Fibroblast of pulmonary artery (primary cell): ENCODE data around the gene PAFAH2.
"Not testable (repeated sequence)": the region's sequence is repeated elsewhere in the genome, so short reads cannot be mapped to it uniquely, and the experiment has no call there.

ENCODE experiments used
- DNase-seq: peaks from one replicate; pipeline ENCODE4 v3.0.0-alpha.2; 2010; ENCODE audit warnings: low read depth
- H3K4me3 ChIP-seq: replicated peaks from 2 replicates; pipeline ENCODE4 v1.5.1; 2011; ENCODE audit warnings: low read depth, mild to moderate bottlenecking, control low read depth, low read length, moderate library complexity
- CTCF ChIP-seq: IDR thresholded peaks from 2 replicates; pipeline ENCODE4 v1.5.1; 2011; ENCODE audit warnings: mild to moderate bottlenecking, control low read depth, low read length, inconsistent platforms; ENCODE audit errors: missing control alignments

PAFAH2 gene

GRCh38 chr1:25952841-25953401, 44.9 kb downstream of the PAFAH2 start:
- DNase-seq = peak; percentile 62
- no peak overlapping the region for H3K4me3 ChIP-seq
- TF ChIP-seq CTCF = no peak

DNA sequence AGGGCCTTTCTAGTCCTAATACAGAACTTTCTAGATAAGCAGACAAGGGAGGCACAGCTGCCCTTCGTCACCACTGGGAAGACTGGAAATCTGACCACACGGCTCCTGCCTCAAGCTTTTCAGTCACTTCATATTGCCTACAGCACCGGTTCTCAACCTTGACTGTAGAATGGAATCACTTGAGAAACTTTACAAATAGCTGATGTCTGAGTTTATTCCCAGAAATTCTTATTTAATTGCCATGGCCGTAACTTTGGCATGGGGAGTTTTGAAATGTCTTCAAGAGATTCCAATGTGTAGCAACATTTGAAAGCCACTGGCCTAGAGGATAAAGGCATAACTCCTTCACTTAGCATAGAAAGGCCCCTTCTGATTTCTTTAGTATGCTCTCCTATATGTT, 49.2 kb downstream of the PAFAH2 start:
- no peak for TF ChIP-seq CTCF
- no peak for DNase-seq
- H3K4me3 ChIP-seq = no peak overlapping the region

- TF ChIP-seq CTCF = no peak
- no peak for DNase-seq
- no peak overlapping the region for H3K4me3 ChIP-seq
These were observed 50.8 kb downstream of the PAFAH2 start for GRCh38 chr1:25947027-25947426.

DNA sequence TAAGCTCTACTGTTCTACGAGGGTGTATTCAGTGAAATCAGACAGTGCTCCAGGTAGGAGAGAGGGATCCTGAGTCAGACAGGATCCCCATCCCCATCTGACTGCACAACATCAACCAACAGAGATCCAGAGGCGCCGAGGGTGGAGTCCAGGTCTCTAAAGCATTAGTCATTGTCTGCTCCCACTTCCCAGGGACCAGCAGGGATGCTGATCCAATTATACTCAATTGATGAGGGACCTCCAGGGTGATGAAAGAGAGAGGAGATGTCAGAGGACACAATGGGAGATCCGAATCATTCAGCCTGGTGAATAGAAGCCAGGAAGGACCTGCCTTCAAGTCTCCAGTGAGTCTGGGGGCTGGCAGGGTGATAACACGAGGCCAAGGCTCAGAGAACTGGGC, 52.1 kb downstream of the PAFAH2 start:
- DNase-seq = no peak
- H3K4me3 ChIP-seq = no peak overlapping the region

GRCh38 chr1:25944986-25945385, 52.9 kb downstream of the PAFAH2 start:
- DNase-seq = peak; percentile 83
- TF ChIP-seq CTCF = no peak
- H3K4me3 ChIP-seq = no peak overlapping the region

More for the DNA sequence above, 52.1 kb downstream of the PAFAH2 start:
- no peak for TF ChIP-seq CTCF

GRCh38 chr1:25943511-25943910, 54.4 kb downstream of the PAFAH2 start:
- H3K4me3 ChIP-seq, DNase-seq: not testable (repeated sequence)

DNA sequence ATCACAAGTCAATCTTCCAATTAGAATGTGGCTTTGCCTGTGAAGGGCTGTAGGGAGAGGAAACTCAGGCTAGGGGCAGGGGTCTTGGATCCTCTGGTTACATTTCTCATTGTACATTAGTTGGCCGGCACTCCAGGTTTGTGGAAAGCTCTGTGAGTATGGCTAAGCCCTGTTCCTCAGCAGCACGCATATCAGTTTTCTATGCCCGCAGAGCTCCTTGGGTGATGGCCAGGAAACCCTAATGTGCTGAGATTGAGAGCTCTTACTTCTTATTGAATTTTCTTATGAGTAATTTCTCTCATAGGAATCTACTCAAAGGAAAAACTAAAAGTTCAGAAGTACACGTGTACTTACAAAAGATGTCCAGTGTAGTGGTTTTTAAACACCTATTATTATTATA, 60.9 kb downstream of the PAFAH2 start:
- no peak overlapping the region for H3K4me3 ChIP-seq
- no peak for TF ChIP-seq CTCF
- DNase-seq = no peak
